Liver (tissue), 10 donors: ENCODE results near the gene HS3ST4. TPM values are rescaled to one million over a fixed set of nuclear protein-coding genes. Genes with fewer than 3 reads are reported as not detected.

ENCODE experiments used
- DNase-seq: peaks from one replicate; pipeline ENCODE4 v3.0.0-alpha.2; 2017; ENCODE audit warnings: low spot score
- H3K27ac ChIP-seq, 2 donors: one replicate each; pipeline ENCODE4 v1.7.0; 2013; ENCODE audit warnings: inconsistent platforms in 2 of 2, low read length in 2 of 2, control low read depth in 1 of 2, low read depth in 1 of 2, mild to moderate bottlenecking in 1 of 2
- H3K27me3 ChIP-seq, 4 donors: one replicate each; pipeline versions ENCODE4 v1.6.1 to v1.7.0; 2013; ENCODE audit warnings: low read length in 3 of 4, inconsistent platforms in 1 of 4, mild to moderate bottlenecking in 1 of 4, moderate library complexity in 1 of 4; ENCODE audit not compliant: control insufficient read depth in 4 of 4, insufficient read depth in 4 of 4
- H3K36me3 ChIP-seq, 4 donors: one replicate each; pipeline versions ENCODE4 v1.6.1 to v1.7.0; 2013; ENCODE audit warnings: low read length in 3 of 4, mild to moderate bottlenecking in 3 of 4, low read depth in 1 of 4, moderate library complexity in 1 of 4; ENCODE audit not compliant: control insufficient read depth in 4 of 4, insufficient read depth in 3 of 4
- H3K4me1 ChIP-seq, 4 donors: one replicate each; pipeline versions ENCODE4 v1.6.1 to v1.7.0; 2013; ENCODE audit warnings: low read length in 3 of 4, mild to moderate bottlenecking in 3 of 4, moderate library complexity in 1 of 4; ENCODE audit not compliant: control insufficient read depth in 4 of 4, insufficient read depth in 4 of 4
- H3K4me3 ChIP-seq, 3 donors: one replicate each; pipeline versions ENCODE4 v1.6.1 to v1.7.0; 2013; ENCODE audit warnings: low read length in 3 of 3, control low read depth in 1 of 3, low read depth in 1 of 3, mild to moderate bottlenecking in 1 of 3
- H3K9ac ChIP-seq, 2 donors: one replicate each; pipeline ENCODE4 v1.7.0; 2013; ENCODE audit warnings: low read length in 2 of 2, mild to moderate bottlenecking in 2 of 2, moderate library complexity in 2 of 2, control low read depth in 1 of 2, low read depth in 1 of 2
- H3K9me3 ChIP-seq, 4 donors: one replicate each; pipeline versions ENCODE4 v1.6.1 to v1.7.0; 2013; ENCODE audit warnings: low read length in 3 of 4; ENCODE audit not compliant: control insufficient read depth in 4 of 4
- CTCF ChIP-seq: fragments of 150-350 bp; IDR thresholded peaks from 2 replicates; pipeline ENCODE4 v1.5.1; 2017; ENCODE audit warnings: improper control_type of control experiment, low read depth, low read length; ENCODE audit not compliant: missing input control
- EGR1 ChIP-seq, 2 donors: IDR thresholded peaks; 2 replicates each; pipeline ENCODE4 v1.6.1; 2016 to 2018; ENCODE audit warnings: antibody characterized with exemption in 2 of 2, low read depth in 2 of 2
- FOXA2 ChIP-seq: IDR thresholded peaks from 2 replicates; pipeline ENCODE4 v1.6.1; 2016; ENCODE audit warnings: antibody characterized with exemption
- GABPA ChIP-seq, 2 donors: IDR thresholded peaks in 1 of 2; conservative IDR thresholded peaks in 1 of 2; 2 replicates each; pipeline ENCODE4 v1.6.1; 2016; ENCODE audit warnings: antibody characterized with exemption in 2 of 2, mild to moderate bottlenecking in 1 of 2, moderate library complexity in 1 of 2
- HNF4G ChIP-seq: IDR thresholded peaks from 2 replicates; pipeline ENCODE4 v1.6.1; 2016; ENCODE audit warnings: antibody characterized with exemption
- JUND ChIP-seq, 2 donors: IDR thresholded peaks; 2 replicates each; pipeline ENCODE4 v1.6.1; 2016; ENCODE audit warnings: antibody characterized with exemption in 2 of 2
- NR2F2 ChIP-seq: IDR thresholded peaks from 2 replicates; pipeline ENCODE4 v1.6.1; 2016; ENCODE audit warnings: antibody characterized with exemption
- RAD21 ChIP-seq, 2 donors: IDR thresholded peaks; 2 replicates each; pipeline ENCODE4 v1.6.1; 2016; ENCODE audit warnings: antibody characterized with exemption in 2 of 2, mild to moderate bottlenecking in 2 of 2
- TAF1 ChIP-seq: conservative IDR thresholded peaks from 2 replicates; pipeline ENCODE4 v1.6.1; 2016; ENCODE audit warnings: antibody characterized with exemption, mild to moderate bottlenecking
- YY1 ChIP-seq: IDR thresholded peaks from 2 replicates; pipeline ENCODE4 v1.6.1; 2016; ENCODE audit warnings: antibody characterized with exemption, mild to moderate bottlenecking
- WGBS: extraction: QIAGEN DNeasy Blood & Tissue Kit; methylation state at CpG from one replicate; pipeline ENCODE4 v1.1.7; 2013; 5-methylcytosine and 5-hydroxymethylcytosine counted together
- polyA plus RNA-seq, 2 donors: library from polyadenylated mRNA; stranded (reverse) in 1 of 2; unstranded in 1 of 2; fragments of 200-250 nt in 1 of 2; fragments of >200 nt in 1 of 2; fragmentation: Nextera tagmentation in 1 of 2; extraction: Ambion mirVana in 1 of 2; gene quantifications; one replicate each; pipeline versions ENCODE4 v1.2.1 to v1.2.3, GENCODE V29; 2013 to 2015
- small RNA-seq: library from RNA; depleted of rRNA; stranded (forward); fragments of <200 nt; gene quantifications from one replicate; pipeline ENCODE3, GENCODE V24; 2014
- total RNA-seq, 2 donors: library from RNA; depleted of rRNA; stranded (reverse); fragments of >200 nt; gene quantifications; one replicate each; pipeline ENCODE4 v1.2.3, GENCODE V29; 2014
- donor health status: healthy.
- donor health status: healthy.
- donor health status: healthy.
- donor health status: healthy.
- donor health status: healthy.

HS3ST4 gene
- total and polyA plus RNA-seq, 4 donors = not detected

GRCh38 chr16:26178298-26178697, 486.5 kb downstream of the HS3ST4 start:
- Histone ChIP-seq H3K9ac (no peak overlapping the region), H3K4me1 (no peaks in the 10 kb centered on the region), H3K27ac (no peak overlapping the region), H3K4me3 (no peak overlapping the region), H3K36me3 (no peaks in the 10 kb centered on the region), H3K27me3 (no peaks in the 10 kb centered on the region), H3K9me3 (peaks cover 0 to 2% (median 0%) of the 10 kb centered on the region in 4 donors)
- WGBS = 72% methylated on average over 6 of the region's 6 CpGs
- TF ChIP-seq RAD21 (IDR thresholded peaks at IDR 0.05) (no peak), JUND (IDR thresholded peaks at IDR 0.05) (no peak), NR2F2 (no peak), YY1 (no peak)
- no peak for DNase-seq

GRCh38 chr16:26186091-26186615, 494.4 kb downstream of the HS3ST4 start:
- Histone ChIP-seq H3K36me3 (no peaks in the 10 kb centered on the region), H3K27ac (no peak overlapping the region), H3K9ac (no peak overlapping the region), H3K9me3 (no peaks in the 10 kb centered on the region), H3K4me3 (no peak overlapping the region), H3K27me3 (peaks cover 0 to 6% (median 1%) of the 10 kb centered on the region in 4 donors), H3K4me1 (no peaks in the 10 kb centered on the region)
- DNase-seq = no peak
- TF ChIP-seq TAF1 (no peak), HNF4G (no peak), EGR1 (IDR thresholded peaks at IDR 0.05; ENCODE audit: low read depth in 2 of 2) (no peak), GABPA (IDR thresholded peaks at IDR 0.05 in 1 of 2, conservative IDR thresholded peaks at IDR 0.05 in 1 of 2) (no peak), CTCF (no peak), FOXA2 (no peak), NR2F2 (no peak)
- WGBS = 53% methylated on average over 1 of the region's 1 CpG

Small RNA genes within 50 kb of the gene (small RNA-seq; reads per million reads assigned to genes)
- not detected for gene HMGN2P3
- gene MIR548W = not detected
- gene RNA5SP405 = not detected
